SK-N-SH (cell line): ENCODE data around the gene HTT. TPM values are rescaled to one million over a fixed set of nuclear protein-coding genes. Genes with fewer than 3 reads are reported as not detected.

Source experiments
- CTCF ChIA-PET: fragments of 300-600, 350-600 bp; formaldehyde crosslinking; extraction: SDS; loops from one replicate; lab custom pipeline; 2021; lab: Yijun Ruan, JAX
- POLR2A ChIA-PET: fragments of 350-600 bp; sonication (Branson Sonifier 250); formaldehyde crosslinking; extraction: SDS; loops from one replicate; lab custom pipeline; 2020; ENCODE audit warnings: antibody characterized with exemption, inconsistent platforms; lab: Yijun Ruan, JAX
- DNase-seq: peaks from one replicate; pipeline ENCODE4 v3.0.0; 2012
- H2AFZ ChIP-seq: fragments of 200-600 bp; sonication (generic); 2 replicates; pipeline ENCODE4 v1.8.1; 2016; ENCODE audit warnings: antibody characterized with exemption, mild to moderate bottlenecking, low read depth
- H3F3A ChIP-seq: fragments of 200-600 bp; sonication (generic); replicated peaks from 2 replicates; pipeline ENCODE3; 2016; ENCODE audit warnings: antibody characterized with exemption, mild to moderate bottlenecking; ENCODE audit not compliant: insufficient read depth
- H3K27ac ChIP-seq, 2 experiments: fragments of 200-500 bp in 1 of 2; fragments of 200-600 bp in 1 of 2; sonication (Bioruptor generic) in 1 of 2; sonication (generic), shearing (Covaris generic) in 1 of 2; 2 replicates each; pipeline versions ENCODE4 v1.5.1 to v1.6.1; 2014 to 2016; ENCODE audit warnings: low read depth in 2 of 2, inconsistent platforms in 1 of 2, low read length in 1 of 2, mild to moderate bottlenecking in 1 of 2, mixed read lengths in 1 of 2
- H3K27me3 ChIP-seq: fragments of 200-600 bp; sonication (generic), shearing (Covaris generic); 2 replicates; pipeline ENCODE4 v1.6.1; 2016; ENCODE audit warnings: mixed run types; ENCODE audit not compliant: insufficient read depth
- H3K36me3 ChIP-seq, 2 experiments: fragments of 200-500 bp in 1 of 2; fragments of 200-600 bp in 1 of 2; sonication (Bioruptor generic) in 1 of 2; sonication (generic) in 1 of 2; replicated peaks in 1 of 2; 2 replicates each; pipeline versions ENCODE3 to v1.5.1; 2014 to 2016; ENCODE audit warnings: low read length in 1 of 2, mild to moderate bottlenecking in 1 of 2; ENCODE audit not compliant: insufficient read depth in 2 of 2, control insufficient read depth in 1 of 2
- H3K4me1 ChIP-seq, 2 experiments: fragments of 200-500 bp in 1 of 2; fragments of 200-600 bp in 1 of 2; sonication (Bioruptor generic) in 1 of 2; sonication (generic), shearing (Covaris generic) in 1 of 2; 2 replicates each; pipeline versions ENCODE4 v1.5.1 to v1.6.1; 2014 to 2016; ENCODE audit warnings: low read depth in 1 of 2, low read length in 1 of 2, mixed run types in 1 of 2; ENCODE audit not compliant: insufficient read depth in 2 of 2, control insufficient read depth in 1 of 2
- H3K4me2 ChIP-seq: fragments of 200-600 bp; sonication (generic), shearing (Covaris generic); 2 replicates; pipeline ENCODE4 v1.6.1; 2017; ENCODE audit warnings: mixed run types
- H3K4me3 ChIP-seq, 2 experiments: fragments of 200-500 bp in 1 of 2; fragments of 200-600 bp in 1 of 2; sonication (Bioruptor generic) in 1 of 2; sonication (generic), shearing (Covaris generic) in 1 of 2; 2 replicates each; pipeline versions ENCODE4 v1.5.1 to v1.8.1; 2014 to 2016; ENCODE audit warnings: low read depth in 2 of 2, inconsistent platforms in 1 of 2, low read length in 1 of 2, mild to moderate bottlenecking in 1 of 2, mixed read lengths in 1 of 2, moderate library complexity in 1 of 2
- H3K79me2 ChIP-seq: fragments of 200-600 bp; sonication (generic); 2 replicates; pipeline ENCODE4 v1.8.1; 2017; ENCODE audit warnings: mild to moderate bottlenecking; ENCODE audit not compliant: insufficient read depth
- H3K9ac ChIP-seq: fragments of 200-600 bp; sonication (generic); 2 replicates; pipeline ENCODE4 v1.6.1; 2017; ENCODE audit warnings: mixed run types
- H3K9me2 ChIP-seq: fragments of 200-600 bp; sonication (generic); 2 replicates; pipeline ENCODE4 v1.6.1; 2017; ENCODE audit warnings: mixed run types
- H3K9me3 ChIP-seq: fragments of 200-600 bp; sonication (generic); 2 replicates; pipeline ENCODE4 v1.6.1; 2017; ENCODE audit warnings: mixed run types, mild to moderate bottlenecking, moderate library complexity
- H4K20me1 ChIP-seq: fragments of 200-600 bp; sonication (generic); 2 replicates; pipeline ENCODE4 v1.6.1; 2017; ENCODE audit warnings: mild to moderate bottlenecking, mixed run types; ENCODE audit not compliant: insufficient read depth
- CHD2 ChIP-seq: fragments of 150-350 bp; IDR thresholded peaks from 2 replicates; pipeline ENCODE4 v1.6.1; 2018; ENCODE audit warnings: low read length; ENCODE audit not compliant: partially characterized antibody
- CTCF ChIP-seq: fragments of 200-600 bp; sonication (generic); IDR thresholded peaks from 2 replicates; pipeline ENCODE4 v1.6.1; 2017; ENCODE audit warnings: antibody characterized with exemption, mild to moderate bottlenecking, moderate library complexity
- EZH2phosphoT487 ChIP-seq: fragments of 200-600 bp; sonication (generic); IDR thresholded peaks from 2 replicates; pipeline ENCODE4 v1.6.1; 2017; ENCODE audit warnings: low read depth, mixed run types, mild to moderate bottlenecking, antibody characterized with exemption, moderate library complexity, borderline replicate concordance
- FOXJ3 ChIP-seq: sonication (generic); formaldehyde crosslinking; IDR thresholded peaks from 2 replicates; pipeline ENCODE4 v1.5.1; 2020; ENCODE audit warnings: mild to moderate bottlenecking, missing genetic modification reagents
- IRF3 ChIP-seq: fragments of 150-350 bp; IDR thresholded peaks from 2 replicates; pipeline ENCODE4 v1.6.1; 2016; ENCODE audit warnings: mild to moderate bottlenecking, low read depth, low read length
- MEF2A ChIP-seq: IDR thresholded peaks from 2 replicates; pipeline ENCODE4 v1.4.0; 2012; ENCODE audit warnings: low read depth, borderline replicate concordance
- MXI1 ChIP-seq: IDR thresholded peaks from 2 replicates; pipeline ENCODE4 v1.6.1; 2012; ENCODE audit warnings: mild to moderate bottlenecking, low read depth, low read length, improper control_type of control experiment
- NFIC ChIP-seq: IDR thresholded peaks from 2 replicates; pipeline ENCODE4 v1.4.0; 2012; ENCODE audit warnings: borderline replicate concordance
- NRF1 ChIP-seq: IDR thresholded peaks from 2 replicates; pipeline ENCODE4 v1.6.1; 2012; ENCODE audit warnings: low read depth, mild to moderate bottlenecking, low read length
- RAD21 ChIP-seq: IDR thresholded peaks from 2 replicates; pipeline ENCODE4 v1.6.1; 2012; ENCODE audit warnings: mild to moderate bottlenecking, low read length
- SIN3A ChIP-seq: IDR thresholded peaks from 2 replicates; pipeline ENCODE4 v1.6.1; 2012; ENCODE audit warnings: low read depth, mild to moderate bottlenecking, low read length, moderate library complexity, borderline replicate concordance
- TAF1 ChIP-seq: IDR thresholded peaks from 2 replicates; pipeline ENCODE4 v1.6.1; 2012; ENCODE audit warnings: low read depth, mild to moderate bottlenecking, low read length, moderate library complexity, borderline replicate concordance
- TCF12 ChIP-seq: IDR thresholded peaks from 2 replicates; pipeline ENCODE4 v1.4.0; 2012
- TEAD4 ChIP-seq: IDR thresholded peaks from 2 replicates; pipeline ENCODE4 v1.4.0; 2012; ENCODE audit warnings: mild to moderate bottlenecking, borderline replicate concordance; ENCODE audit not compliant: insufficient read depth
- USF2 ChIP-seq: fragments of 150-350 bp; IDR thresholded peaks from 2 replicates; pipeline ENCODE4 v1.6.1; 2017; ENCODE audit warnings: antibody characterized with exemption, low read length, low read depth, borderline replicate concordance
- WGBS: methylation state at CpG from one replicate; pipeline ENCODE4 v1.1.6; 2017; ENCODE audit warnings: low lambda C conversion rate; 5-methylcytosine and 5-hydroxymethylcytosine counted together
- polyA plus RNA-seq, 3 experiments: library from polyadenylated mRNA; depleted of rRNA; stranded (reverse); fragments of >200 nt; gene quantifications; 2 replicates each; pipeline ENCODE4 v1.2.3, GENCODE V29; 2012
- TF ChIP-seq, protein P1 (sequence below): IDR thresholded peaks from 2 replicates; pipeline ENCODE4 v1.4.0; 2012; ENCODE audit warnings: low read depth, borderline replicate concordance

Gene HTT
- polyA plus RNA-seq, 1 of the 3 experiments (the other 2 are of a cell fraction), result 11.3 TPM

GRCh38 chr4:3261411-3262207, 187.1 kb downstream of the HTT start (continued):
- no peak for TF ChIP-seq IRF3
- no peak for TF ChIP-seq MEF2A
- TF ChIP-seq SIN3A, result no peak
- TF ChIP-seq EZH2phosphoT487, result no peak
- no peak for TF ChIP-seq CHD2
- no peak for TF ChIP-seq USF2
- TF ChIP-seq MXI1, result no peak
- no peak for TF ChIP-seq FOXJ3 (CRISPR knock-in tag)
- TF ChIP-seq CTCF, result no peak
- no peak for TF ChIP-seq TCF12

GRCh38 chr4:3262208-3263052, 187.9 kb downstream of the HTT start:
- Histone ChIP-seq H3K79me2 (no peaks in the 10 kb centered on the region), H3K9ac (no peak overlapping the region), H3K36me3 (no peaks in the 10 kb centered on the region), H2AFZ (no peak overlapping the region), H3K9me3 (no peaks in the 10 kb centered on the region), H3K4me2 (no peak overlapping the region), H3F3A (no peaks in the 10 kb centered on the region), H3K4me1 (no peaks in the 10 kb centered on the region), H3K4me3 (no peak overlapping the region), H3K27ac (no peak overlapping the region), H4K20me1 (no peaks in the 10 kb centered on the region), H3K9me2 (no peaks in the 10 kb centered on the region), H3K27me3 (no peaks in the 10 kb centered on the region)
- 70% methylated on average over 20 of the region's 23 CpGs for WGBS
- CTCF ChIA-PET, result no interaction called here
- DNase-seq, result peak; percentile 30
- POLR2A ChIA-PET, result no interaction called here
- TF ChIP-seq CHD2 (no peak), TEAD4 (no peak), RAD21 (no peak), NFIC (no peak), MEF2A (no peak), NRF1 (no peak), CTCF (no peak), TAF1 (no peak)
- TF ChIP-seq, protein P1, sequence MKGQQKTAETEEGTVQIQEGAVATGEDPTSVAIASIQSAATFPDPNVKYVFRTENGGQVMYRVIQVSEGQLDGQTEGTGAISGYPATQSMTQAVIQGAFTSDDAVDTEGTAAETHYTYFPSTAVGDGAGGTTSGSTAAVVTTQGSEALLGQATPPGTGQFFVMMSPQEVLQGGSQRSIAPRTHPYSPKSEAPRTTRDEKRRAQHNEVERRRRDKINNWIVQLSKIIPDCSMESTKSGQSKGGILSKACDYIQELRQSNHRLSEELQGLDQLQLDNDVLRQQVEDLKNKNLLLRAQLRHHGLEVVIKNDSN, result no peak
